Activated CD4-positive, alpha-beta memory T cell treated with anti-CD3 and anti-CD28 coated beads, Interleukin-2, amount 10 ng/mL, durations not matched to agents 7 days and 5 days (primary cell): ENCODE measurements around the gene DDRGK1. TPM values are rescaled to one million over a fixed set of nuclear protein-coding genes. Genes with fewer than 3 reads are reported as not detected.

Experiments
- CTCF ChIA-PET: fragments of 350-600 bp; sonication (Branson Sonifier 250); formaldehyde crosslinking; loops from one replicate; lab custom pipeline; 2021; ENCODE audit warnings: antibody characterized with exemption, inconsistent platforms; lab: Charles Lee
- POLR2A ChIA-PET: fragments of 350-600 bp; sonication (Branson Sonifier 250); formaldehyde crosslinking; loops from one replicate; lab custom pipeline; 2021; ENCODE audit warnings: antibody characterized with exemption; lab: Charles Lee
- DNase-seq: peaks from one replicate; pipeline ENCODE4 v3.0.0-alpha.2; 2020
- H3K27ac Mint-ChIP-seq: one replicate; pipeline ENCODE4 v1.8.0; 2021; ENCODE audit warnings: mild to moderate bottlenecking, mixed read lengths
- H3K27me3 Mint-ChIP-seq: one replicate; pipeline ENCODE4 v1.8.0; 2021; ENCODE audit warnings: mixed read lengths
- H3K36me3 Mint-ChIP-seq: one replicate; pipeline ENCODE4 v1.8.0; 2021; ENCODE audit warnings: low read depth, mixed read lengths
- H3K4me1 Mint-ChIP-seq: one replicate; pipeline ENCODE4 v1.8.0; 2021; ENCODE audit warnings: mixed read lengths
- H3K4me3 Mint-ChIP-seq: one replicate; pipeline ENCODE4 v1.8.0; 2021; ENCODE audit warnings: mild to moderate bottlenecking, mixed read lengths
- H3K9me3 Mint-ChIP-seq: one replicate; pipeline ENCODE4 v1.8.0; 2021; ENCODE audit warnings: mixed read lengths
- total RNA-seq, 2 experiments: library from RNA; stranded (reverse); gene quantifications; one replicate each; pipeline ENCODE4 v1.2.3, GENCODE V29; 2021

DDRGK1 gene
- 10 to 100 TPM; 66.6 to 68.3 TPM for total RNA-seq

DNA sequence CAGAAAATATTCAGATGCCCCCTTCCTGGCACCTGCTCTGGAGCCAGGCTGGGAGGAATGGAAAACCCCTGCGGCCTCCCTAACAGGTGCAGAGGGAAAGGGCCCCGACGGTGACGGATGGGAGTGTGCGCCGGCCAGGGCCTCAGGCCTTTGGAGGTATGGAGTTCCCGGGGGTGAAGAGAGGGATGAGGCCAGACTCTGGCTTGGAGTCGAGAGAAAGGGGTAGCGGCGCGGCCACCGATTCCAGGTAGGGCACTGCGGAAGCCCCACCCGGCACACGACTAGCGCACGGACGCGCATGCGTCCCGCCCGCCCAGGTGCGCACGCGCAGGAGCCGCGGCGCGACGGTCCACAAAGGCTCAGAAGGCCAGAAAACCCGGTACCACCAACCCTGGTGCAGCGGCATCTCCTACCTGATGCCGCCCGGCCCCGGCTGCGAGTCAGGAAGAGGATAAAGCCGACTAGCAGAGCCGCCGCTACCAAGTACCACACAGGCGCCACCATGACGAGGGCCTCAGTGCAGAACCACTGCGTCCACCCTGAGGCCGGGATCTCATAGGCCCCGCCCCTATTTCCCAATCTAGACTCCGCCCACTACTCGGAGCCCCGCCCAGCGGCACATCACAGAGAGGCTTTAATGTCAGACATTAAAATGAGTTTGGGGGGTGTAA lies at the start of gene DDRGK1:
DDRGK1 (minus strand) TSS at position 559 of the 671 bp plus-strand sequence; CDS start at position 504, 55 bp downstream.
- H3K27ac Mint-ChIP-seq: peak within 1 kb of the TSS; percentile 91
- peak within 1 kb of the TSS; percentile 89 for H3K4me3 Mint-ChIP-seq
- H3K9me3 Mint-ChIP-seq: no peaks in the 10 kb centered on the region
- DNase-seq: peak; percentile 93
- H3K27me3 Mint-ChIP-seq: no peaks in the 10 kb centered on the region
- H3K36me3 Mint-ChIP-seq: peaks cover 38% of the 10 kb centered on the region
- peaks cover 28% of the 10 kb centered on the region for H3K4me1 Mint-ChIP-seq
- ChIA-PET CTCF (interaction anchor here (1.5 to 1.6 kb wide), 2 partner anchors 15 to 48 kb away, joined by 5 to 6 read pairs; no protein-coding TSS in a partner anchor), POLR2A (interaction anchor here (0.9 to 3.9 kb wide), 14 partner anchors 11 to 216 kb away, joined by 3 to 22 read pairs (median 4); partner anchors contain the start of genes FASTKD5, LZTS3, SLC4A11 and UBOX5)

DNA sequence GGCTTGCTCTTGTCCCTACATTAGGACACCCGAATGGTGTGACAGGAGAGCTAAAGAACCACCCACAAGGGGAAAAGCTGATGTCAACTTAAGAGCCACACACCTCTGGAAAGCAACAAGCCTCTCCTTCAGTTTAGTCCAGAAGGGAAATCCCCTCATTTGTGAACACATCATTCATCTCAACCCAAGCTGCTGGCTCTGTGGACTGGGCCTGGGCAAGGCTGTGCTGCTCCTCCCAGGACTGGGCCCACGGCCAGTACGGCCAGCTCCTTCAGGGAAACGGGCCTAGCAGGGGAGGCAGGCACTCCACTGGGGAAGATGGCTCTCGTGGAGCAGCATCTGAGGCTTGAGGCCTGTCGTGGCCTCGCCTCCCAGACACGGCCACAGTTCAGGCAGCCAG lies 47.3 kb upstream of the DDRGK1 start:
- H3K4me3 Mint-ChIP-seq: no peak overlapping the region
- no peaks in the 10 kb centered on the region for H3K9me3 Mint-ChIP-seq
- H3K27ac Mint-ChIP-seq: no peak overlapping the region
- CTCF ChIA-PET: interaction anchor here (0.6 kb wide), 1 partner anchor 65 kb away, joined by 5 read pairs; no protein-coding TSS in a partner anchor
- DNase-seq: no peak
- H3K27me3 Mint-ChIP-seq: peaks cover 18% of the 10 kb centered on the region
- peaks cover 8% of the 10 kb centered on the region for H3K4me1 Mint-ChIP-seq
- POLR2A ChIA-PET: interaction anchor here (1.2 to 1.7 kb wide), 2 partner anchors 10 to 12 kb away, joined by 4 read pairs; partner anchors contain the start of gene SLC4A11
- H3K36me3 Mint-ChIP-seq: no peaks in the 10 kb centered on the region

DNA sequence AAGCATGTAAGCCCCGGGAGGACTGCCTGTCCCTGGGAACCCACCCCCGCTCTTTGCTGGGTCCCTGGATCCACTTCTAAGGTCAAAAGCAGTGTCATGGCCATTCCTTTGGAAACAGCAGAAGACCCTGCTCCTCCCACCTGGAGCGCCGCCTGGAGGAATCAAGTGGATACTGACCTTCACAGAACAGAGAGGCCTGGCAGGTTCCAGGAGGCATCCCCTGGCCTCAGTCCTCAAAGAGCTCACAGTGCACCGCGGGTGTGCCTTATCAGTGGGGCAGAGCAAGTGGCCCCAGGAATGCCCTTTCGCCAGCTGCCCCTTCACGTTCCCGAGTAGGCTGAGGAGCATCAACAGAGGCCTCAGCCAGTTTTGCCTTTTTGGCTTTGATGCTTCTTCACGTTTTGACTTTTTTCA lies 45.6 kb upstream of the DDRGK1 start:
- H3K27ac Mint-ChIP-seq: no peak overlapping the region
- CTCF ChIA-PET: interaction anchor here (1.1 to 1.2 kb wide), 2 partner anchors 22 to 66 kb away, joined by 3 to 4 read pairs; no protein-coding TSS in a partner anchor
- peaks cover 8% of the 10 kb centered on the region for H3K4me1 Mint-ChIP-seq
- no peaks in the 10 kb centered on the region for H3K9me3 Mint-ChIP-seq
- H3K4me3 Mint-ChIP-seq: no peak overlapping the region
- peaks cover 24% of the 10 kb centered on the region for H3K27me3 Mint-ChIP-seq
- H3K36me3 Mint-ChIP-seq: no peaks in the 10 kb centered on the region
- no peak for DNase-seq
- POLR2A ChIA-PET: interaction anchor here (2.1 kb wide), 1 partner anchor 11 kb away, joined by 9 read pairs; the partner anchor contains the start of gene SLC4A11

DNA sequence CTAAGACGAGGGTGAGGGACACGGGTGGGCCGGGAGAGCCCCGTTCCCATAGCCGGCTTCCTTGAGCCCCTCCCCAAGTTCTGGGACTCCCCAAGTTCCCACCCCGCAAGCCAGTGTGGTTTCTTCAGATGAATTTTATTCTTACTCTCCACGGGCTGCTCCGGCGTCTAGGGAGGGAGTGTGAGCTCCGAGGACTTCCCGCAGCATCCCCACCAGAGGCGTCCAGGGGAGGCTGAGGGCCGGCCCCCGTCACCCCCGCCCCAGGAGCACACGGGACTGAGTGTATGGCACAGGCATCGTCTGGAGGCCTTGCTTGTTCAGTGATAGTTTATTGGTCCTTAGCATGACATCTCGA lies 44.5 kb upstream of the DDRGK1 start:
- peaks cover 27% of the 10 kb centered on the region for H3K27me3 Mint-ChIP-seq
- H3K9me3 Mint-ChIP-seq: no peaks in the 10 kb centered on the region
- ChIA-PET CTCF (interaction anchor here (0.6 to 2.4 kb wide), 6 partner anchors 10 to 195 kb away, joined by 3 to 7 read pairs (median 3); partner anchors contain the start of gene SLC4A11), POLR2A (interaction anchor here (1.4 to 2.1 kb wide), 3 partner anchors 10 to 417 kb away, joined by 3 to 9 read pairs (median 4); partner anchors contain the start of gene SLC4A11)
- peaks cover 8% of the 10 kb centered on the region for H3K4me1 Mint-ChIP-seq
- H3K4me3 Mint-ChIP-seq: no peak overlapping the region
- DNase-seq: no peak
- H3K27ac Mint-ChIP-seq: no peak overlapping the region
- no peaks in the 10 kb centered on the region for H3K36me3 Mint-ChIP-seq

DNA sequence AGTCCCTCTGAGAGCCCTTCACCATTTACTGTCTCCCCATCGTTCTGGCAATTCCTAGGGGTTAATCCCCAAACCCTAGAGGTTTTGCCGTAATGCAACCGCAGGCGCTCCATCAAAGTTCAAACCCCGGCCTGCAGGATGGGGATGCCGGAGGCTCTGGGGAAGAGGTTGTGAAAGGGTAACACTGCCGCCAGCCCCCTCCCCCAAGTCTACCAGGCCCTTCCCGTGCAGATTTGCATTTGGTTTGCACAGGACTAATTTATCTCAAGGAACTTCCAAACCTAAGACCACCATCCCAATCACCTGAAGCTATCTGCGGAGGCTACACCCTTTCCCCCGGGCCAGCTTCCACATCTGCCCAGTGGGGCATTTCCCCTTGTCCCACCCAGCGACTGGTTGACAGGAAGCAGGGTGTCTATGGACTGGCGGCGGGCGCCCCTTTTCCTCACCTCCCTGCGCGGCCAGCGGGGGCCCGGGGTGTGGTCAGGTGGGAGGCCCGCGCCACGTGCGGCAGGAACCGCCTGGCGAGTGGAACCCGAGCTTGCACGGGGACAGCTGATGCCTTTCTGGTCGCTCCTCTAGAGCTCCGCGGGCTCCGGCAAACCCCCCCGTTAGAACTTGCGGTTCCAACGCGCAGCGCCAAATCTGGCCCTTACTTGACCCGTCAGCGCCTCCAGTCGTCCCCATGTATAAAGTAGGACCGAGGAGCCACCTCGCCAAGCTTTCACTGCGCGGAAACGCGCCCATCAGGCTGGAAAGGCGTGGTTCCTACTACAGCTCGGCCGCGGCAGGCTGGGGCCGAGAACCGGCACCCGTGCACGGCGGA lies 43.9 kb upstream of the DDRGK1 start:
- CTCF ChIA-PET: interaction anchor here (1.0 to 2.4 kb wide), 6 partner anchors 9 to 448 kb away, joined by 3 to 7 read pairs (median 4); partner anchors contain the start of gene SLC4A11
- Mint-ChIP-seq H3K27ac (no peak overlapping the region), H3K9me3 (no peaks in the 10 kb centered on the region), H3K4me1 (peaks cover 8% of the 10 kb centered on the region), H3K4me3 (peak overlapping the region; percentile 30), H3K27me3 (peaks cover 27% of the 10 kb centered on the region), H3K36me3 (no peaks in the 10 kb centered on the region)
- peak; percentile 31 for DNase-seq
- POLR2A ChIA-PET: interaction anchor here (1.4 to 2.1 kb wide), 3 partner anchors 9 to 418 kb away, joined by 3 to 9 read pairs (median 4); partner anchors contain the start of gene SLC4A11

DNA sequence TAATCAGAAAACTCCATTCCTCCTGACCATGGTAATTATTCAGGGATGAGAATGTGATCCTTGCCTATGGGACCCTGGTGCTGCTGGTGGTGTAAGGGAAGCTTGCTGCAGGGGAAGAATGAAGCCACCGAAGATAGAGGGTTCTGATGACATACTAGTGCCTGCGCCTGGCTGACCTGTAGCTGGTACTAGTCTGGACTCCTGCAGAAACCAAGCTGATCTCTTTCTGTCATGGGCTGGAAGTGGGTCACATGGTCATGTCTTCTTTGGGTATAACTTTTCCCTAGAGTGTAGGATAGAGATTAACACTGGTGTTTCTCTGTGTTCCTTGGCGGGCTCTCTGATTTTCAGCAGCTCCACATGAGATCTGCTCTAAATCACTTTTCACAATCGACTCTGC lies 43.2 kb upstream of the DDRGK1 start:
- Mint-ChIP-seq H3K4me1 (peaks cover 8% of the 10 kb centered on the region), H3K9me3 (no peaks in the 10 kb centered on the region), H3K4me3 (no peak overlapping the region), H3K27me3 (peaks cover 27% of the 10 kb centered on the region), H3K27ac (no peak overlapping the region), H3K36me3 (no peaks in the 10 kb centered on the region)
- CTCF ChIA-PET: interaction anchor here (0.6 to 2.4 kb wide), 6 partner anchors 9 to 449 kb away, joined by 3 to 7 read pairs (median 6); partner anchors contain the start of gene SLC4A11
- POLR2A ChIA-PET: interaction anchor here (1.7 kb wide), 1 partner anchor 45 kb away, joined by 4 read pairs; no protein-coding TSS in a partner anchor
- no peak for DNase-seq

DNA sequence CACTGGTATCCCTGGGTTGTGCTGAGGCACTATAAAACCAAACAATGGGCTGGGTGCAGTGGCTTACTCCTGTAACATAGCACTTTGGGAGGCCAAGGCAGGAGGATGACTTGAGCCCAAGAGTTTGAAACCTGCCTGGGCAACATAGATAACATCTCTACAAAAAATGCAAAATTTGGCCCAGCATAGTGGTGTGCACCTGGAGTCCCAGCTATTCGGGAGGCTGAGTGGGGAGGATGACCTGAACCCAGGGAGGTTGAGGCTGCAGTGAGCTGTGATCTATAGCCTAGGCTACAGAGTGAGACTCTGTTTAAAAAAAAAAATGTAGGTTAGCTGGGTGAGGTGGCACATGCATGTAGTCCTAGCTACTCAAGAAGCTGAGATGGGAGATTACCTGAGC lies 42.2 kb upstream of the DDRGK1 start:
- no peak for DNase-seq
- Mint-ChIP-seq H3K27me3 (peaks cover 33% of the 10 kb centered on the region), H3K36me3 (no peaks in the 10 kb centered on the region), H3K9me3 (no peaks in the 10 kb centered on the region), H3K4me1 (peaks cover 8% of the 10 kb centered on the region), H3K4me3 (no peak overlapping the region), H3K27ac (no peak overlapping the region)
- POLR2A ChIA-PET: no interaction called here
- CTCF ChIA-PET: interaction anchor here (0.6 kb wide), 1 partner anchor 51 kb away, joined by 3 read pairs; no protein-coding TSS in a partner anchor

DNA sequence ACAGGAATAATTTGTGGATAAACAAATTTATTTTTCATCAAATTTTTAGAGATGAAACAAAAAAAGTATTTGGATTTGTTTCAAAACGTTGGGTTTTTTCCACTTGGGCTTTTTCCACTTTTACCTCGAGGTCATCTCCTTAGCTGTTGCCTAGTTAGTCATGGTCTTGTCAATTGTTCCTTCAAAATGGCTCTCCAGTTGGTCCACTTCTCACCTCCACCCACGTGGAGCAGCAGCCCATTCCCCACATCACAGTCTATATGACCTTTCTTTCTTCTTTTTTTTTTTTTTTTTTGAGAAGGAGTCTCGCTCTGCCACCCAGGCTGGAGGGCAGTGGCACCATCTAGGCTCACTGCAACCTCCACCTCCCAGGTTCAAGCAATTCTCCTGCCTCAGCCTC lies 41.2 kb upstream of the DDRGK1 start:
- H3K27ac Mint-ChIP-seq: no peak overlapping the region
- ChIA-PET CTCF (interaction anchor here (0.6 kb wide), 1 partner anchor 745 kb away, joined by 3 read pairs; no protein-coding TSS in a partner anchor), POLR2A (no interaction called here)
- peaks cover 42% of the 10 kb centered on the region for H3K27me3 Mint-ChIP-seq
- H3K4me1 Mint-ChIP-seq: peaks cover 8% of the 10 kb centered on the region
- no peaks in the 10 kb centered on the region for H3K9me3 Mint-ChIP-seq
- no peak overlapping the region for H3K4me3 Mint-ChIP-seq
- H3K36me3 Mint-ChIP-seq: no peaks in the 10 kb centered on the region
- DNase-seq: no peak

DNA sequence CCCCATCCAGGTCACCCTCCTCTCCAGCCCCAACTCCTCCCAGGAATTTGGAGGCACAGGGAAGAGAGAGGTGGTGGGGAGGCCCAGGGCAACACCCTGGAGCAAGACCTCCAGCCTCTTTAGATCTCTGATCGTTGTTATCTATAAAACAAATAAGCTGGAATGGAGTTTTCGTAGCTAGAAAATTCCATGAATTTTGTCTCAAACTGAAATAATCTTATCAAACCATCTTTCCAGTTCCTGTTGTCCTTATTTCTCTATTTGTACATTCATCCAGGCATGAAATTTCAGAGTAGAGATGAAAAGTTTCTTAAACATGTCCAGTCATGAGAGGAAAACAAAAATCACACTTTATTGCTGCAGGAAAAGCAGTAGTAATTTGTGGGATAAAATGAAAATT lies 40.7 kb upstream of the DDRGK1 start:
- ChIA-PET POLR2A (no interaction called here), CTCF (interaction anchor here (0.6 kb wide), 1 partner anchor 746 kb away, joined by 3 read pairs; no protein-coding TSS in a partner anchor)
- Mint-ChIP-seq H3K4me1 (peaks cover 10% of the 10 kb centered on the region), H3K9me3 (no peaks in the 10 kb centered on the region), H3K27ac (no peak overlapping the region), H3K27me3 (peaks cover 47% of the 10 kb centered on the region), H3K4me3 (no peak overlapping the region), H3K36me3 (no peaks in the 10 kb centered on the region)
- DNase-seq: no peak

DNA sequence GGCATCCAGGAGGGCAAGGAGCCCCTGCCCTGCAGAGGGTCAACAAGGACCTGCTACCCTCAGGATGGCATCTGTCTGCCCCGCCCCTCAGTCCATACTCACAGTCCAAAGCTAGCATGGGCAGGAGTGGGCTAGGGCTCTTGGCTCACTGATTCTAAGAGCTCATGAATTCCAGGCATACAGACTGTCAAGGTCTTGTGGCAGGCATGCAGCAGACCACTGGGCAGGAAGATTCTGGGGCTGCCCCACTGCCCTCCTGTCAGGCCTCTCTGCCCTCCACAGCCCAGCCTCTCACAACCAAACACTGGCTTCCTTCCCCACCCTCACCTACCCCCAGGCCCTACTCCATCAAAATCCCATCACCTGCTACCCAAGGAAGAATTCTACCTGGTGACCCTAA lies 40.1 kb upstream of the DDRGK1 start:
- Mint-ChIP-seq H3K9me3 (no peaks in the 10 kb centered on the region), H3K27me3 (peaks cover 50% of the 10 kb centered on the region), H3K4me3 (no peak overlapping the region), H3K4me1 (peaks cover 14% of the 10 kb centered on the region), H3K36me3 (peaks cover 3% of the 10 kb centered on the region), H3K27ac (no peak overlapping the region)
- CTCF ChIA-PET: no interaction called here
- POLR2A ChIA-PET: no interaction called here
- no peak for DNase-seq

DNA sequence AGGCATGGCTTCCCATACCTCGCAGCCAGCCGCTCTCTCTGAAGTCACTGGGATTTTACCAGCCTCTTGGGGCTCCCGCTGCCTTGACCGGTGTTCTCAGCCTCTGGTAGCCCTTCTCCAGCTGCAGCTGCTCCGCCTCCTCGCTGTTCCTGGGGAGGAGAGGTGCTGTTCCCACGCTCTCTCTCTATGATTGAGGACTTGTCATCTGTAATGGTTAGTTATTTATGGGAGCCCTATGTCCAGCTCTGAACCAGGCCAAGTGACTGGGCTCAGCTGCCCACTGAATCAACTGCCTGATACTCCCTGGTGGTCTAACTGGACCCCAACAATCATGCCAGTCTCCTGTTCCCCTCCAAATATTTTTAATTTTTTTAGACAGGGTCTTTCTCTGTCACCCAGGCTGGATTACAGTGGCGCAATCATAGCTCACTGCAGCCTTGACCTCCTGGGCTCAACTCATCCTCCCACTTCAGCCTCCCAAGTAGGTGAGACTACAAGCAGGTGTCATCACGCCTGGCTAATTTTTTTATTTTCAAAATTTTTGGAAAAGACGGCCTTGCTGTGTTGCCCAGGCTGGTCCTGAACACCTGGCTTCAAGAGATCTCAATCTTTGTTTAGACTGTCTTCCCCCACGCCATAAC lies 39.4 kb upstream of the DDRGK1 start:
- Mint-ChIP-seq H3K36me3 (peaks cover 3% of the 10 kb centered on the region), H3K27me3 (peaks cover 49% of the 10 kb centered on the region), H3K4me3 (no peak overlapping the region), H3K4me1 (peaks cover 13% of the 10 kb centered on the region), H3K27ac (no peak overlapping the region), H3K9me3 (no peaks in the 10 kb centered on the region)
- POLR2A ChIA-PET: no interaction called here
- CTCF ChIA-PET: no interaction called here
- no peak for DNase-seq

DNA sequence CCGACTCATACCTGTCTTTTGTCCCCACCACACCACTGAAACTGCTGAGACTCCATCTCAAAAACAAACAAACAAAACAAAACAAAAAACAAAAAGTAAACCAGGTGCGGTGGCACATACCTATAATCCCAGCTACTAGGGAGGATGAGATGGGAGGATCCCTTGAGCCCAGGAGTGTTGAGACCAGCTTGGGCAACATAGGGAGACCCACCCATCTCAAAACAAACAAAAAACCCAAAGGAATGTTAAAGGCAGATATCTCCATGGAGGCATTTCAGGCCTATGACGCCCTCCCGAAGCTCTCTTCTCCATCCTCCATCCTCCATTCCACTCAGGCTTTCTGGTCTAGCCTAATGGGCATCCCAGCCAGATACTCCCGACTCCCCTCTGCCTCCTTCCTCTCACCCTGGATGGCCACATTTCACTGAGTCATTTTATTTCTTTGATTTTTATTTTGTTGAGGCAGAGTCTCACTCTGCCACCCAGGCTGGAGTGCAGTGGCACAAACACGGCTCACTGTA lies 37.8 kb upstream of the DDRGK1 start:
- Mint-ChIP-seq H3K27ac (no peak overlapping the region), H3K4me3 (no peak overlapping the region), H3K36me3 (peaks cover 3% of the 10 kb centered on the region), H3K27me3 (peaks cover 48% of the 10 kb centered on the region), H3K9me3 (no peaks in the 10 kb centered on the region), H3K4me1 (peaks cover 11% of the 10 kb centered on the region)
- POLR2A ChIA-PET: interaction anchor here (0.7 to 1.6 kb wide), 2 partner anchors 10 to 35 kb away, joined by 3 to 4 read pairs; no protein-coding TSS in a partner anchor
- CTCF ChIA-PET: interaction anchor here (1.0 to 1.1 kb wide), 2 partner anchors 23 to 189 kb away, joined by 3 read pairs; no protein-coding TSS in a partner anchor
- no peak for DNase-seq
